ENCODE results near the gene PBXIP1.

DNA sequence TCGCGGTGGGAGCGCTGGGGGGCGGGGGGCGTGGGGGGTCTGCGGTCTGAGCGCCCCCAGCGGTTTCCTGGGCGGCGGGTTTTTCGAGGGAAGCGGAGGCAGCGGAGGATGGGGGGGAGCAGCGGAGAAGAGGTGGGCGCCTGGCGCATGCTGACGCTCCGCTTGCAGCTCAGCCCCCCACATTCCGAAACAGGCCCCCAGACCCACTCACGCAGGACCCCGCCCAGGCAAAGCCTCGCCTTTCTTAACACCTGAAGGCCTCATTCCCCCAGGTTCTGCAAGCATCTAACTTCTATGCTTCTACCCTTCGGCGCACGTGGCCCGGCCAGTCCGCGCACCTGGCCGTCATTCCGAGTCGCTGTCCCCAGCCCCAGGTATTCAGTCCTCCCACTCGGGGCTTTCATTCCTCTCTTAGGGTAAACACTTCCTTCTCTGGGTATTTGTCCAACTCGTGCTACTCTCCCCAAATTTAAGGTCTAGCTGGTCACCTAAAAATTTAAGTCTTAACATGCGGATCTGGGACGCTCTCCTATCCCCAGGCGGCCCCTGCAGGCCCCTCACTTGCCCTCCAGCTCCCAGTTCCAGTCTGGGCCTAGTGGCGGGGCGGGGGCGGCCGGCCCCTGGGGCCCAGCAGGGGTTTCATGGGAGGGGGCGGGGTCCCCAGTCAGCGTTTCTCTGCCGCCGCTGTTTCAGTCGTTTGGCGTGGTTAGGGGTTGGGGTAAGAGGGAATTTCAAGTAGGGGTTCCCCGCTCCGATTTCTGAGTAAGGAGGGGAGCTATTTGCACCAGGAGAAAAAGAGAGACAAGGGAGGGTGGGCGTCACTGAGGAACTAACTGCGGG is 43.9 kb upstream of the PBXIP1 start:
- TF ChIP-seq HDAC6 (IDR thresholded peaks at IDR 0.05; ENCODE audit: unreplicated experiment), result no peak
- TF ChIP-seq PAX5 (IDR thresholded peaks at IDR 0.05; ENCODE audit: borderline replicate concordance, low read depth, low read length), result no peak
- TF ChIP-seq JUND (IDR thresholded peaks at IDR 0.05; ENCODE audit: low read depth, low read length), result no peak
- TF ChIP-seq EZH2 (IDR thresholded peaks at IDR 0.05; ENCODE audit: borderline replicate concordance, control insufficient read depth, low read depth, low read length), result no peak
- TF ChIP-seq CTCF (IDR thresholded peaks at IDR 0.05 in 2 of 3, conservative IDR thresholded peaks at IDR 0.05 in 1 of 3; ENCODE audit: control insufficient read depth in 2 of 3, extremely low read depth in 1 of 3, insufficient read depth in 1 of 3, low read depth in 3 of 3, low read length in 3 of 3), result no peak
- TF ChIP-seq NRF1 (conservative IDR thresholded peaks at IDR 0.05; ENCODE audit: low read depth, low read length), result no peak
- no peak for TF ChIP-seq ZZZ3 (IDR thresholded peaks at IDR 0.05; ENCODE audit: control insufficient read depth, insufficient read length, low read depth)
- TF ChIP-seq, protein P1, sequence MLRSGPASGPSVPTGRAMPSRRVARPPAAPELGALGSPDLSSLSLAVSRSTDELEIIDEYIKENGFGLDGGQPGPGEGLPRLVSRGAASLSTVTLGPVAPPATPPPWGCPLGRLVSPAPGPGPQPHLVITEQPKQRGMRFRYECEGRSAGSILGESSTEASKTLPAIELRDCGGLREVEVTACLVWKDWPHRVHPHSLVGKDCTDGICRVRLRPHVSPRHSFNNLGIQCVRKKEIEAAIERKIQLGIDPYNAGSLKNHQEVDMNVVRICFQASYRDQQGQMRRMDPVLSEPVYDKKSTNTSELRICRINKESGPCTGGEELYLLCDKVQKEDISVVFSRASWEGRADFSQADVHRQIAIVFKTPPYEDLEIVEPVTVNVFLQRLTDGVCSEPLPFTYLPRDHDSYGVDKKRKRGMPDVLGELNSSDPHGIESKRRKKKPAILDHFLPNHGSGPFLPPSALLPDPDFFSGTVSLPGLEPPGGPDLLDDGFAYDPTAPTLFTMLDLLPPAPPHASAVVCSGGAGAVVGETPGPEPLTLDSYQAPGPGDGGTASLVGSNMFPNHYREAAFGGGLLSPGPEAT (IDR thresholded peaks at IDR 0.05; ENCODE audit: low read depth), result peak; percentile 55; the same call in 1 of the 2 replicates
- TF ChIP-seq USF2 (IDR thresholded peaks at IDR 0.05; ENCODE audit: borderline replicate concordance, low read depth, low read length), result peak; percentile 2; the same call in 1 of the 2 replicates
- no peak for TF ChIP-seq POLR2AphosphoS5 (IDR thresholded peaks at IDR 0.05; ENCODE audit: low read length)
- no peak for TF ChIP-seq RB1 (IDR thresholded peaks at IDR 0.05; ENCODE audit: borderline replicate concordance)
- TF ChIP-seq POLR2A (IDR thresholded peaks at IDR 0.05; ENCODE audit: low read depth, low read length), result peak; percentile 58
